ENCODE data around the gene USP47.

DNA sequence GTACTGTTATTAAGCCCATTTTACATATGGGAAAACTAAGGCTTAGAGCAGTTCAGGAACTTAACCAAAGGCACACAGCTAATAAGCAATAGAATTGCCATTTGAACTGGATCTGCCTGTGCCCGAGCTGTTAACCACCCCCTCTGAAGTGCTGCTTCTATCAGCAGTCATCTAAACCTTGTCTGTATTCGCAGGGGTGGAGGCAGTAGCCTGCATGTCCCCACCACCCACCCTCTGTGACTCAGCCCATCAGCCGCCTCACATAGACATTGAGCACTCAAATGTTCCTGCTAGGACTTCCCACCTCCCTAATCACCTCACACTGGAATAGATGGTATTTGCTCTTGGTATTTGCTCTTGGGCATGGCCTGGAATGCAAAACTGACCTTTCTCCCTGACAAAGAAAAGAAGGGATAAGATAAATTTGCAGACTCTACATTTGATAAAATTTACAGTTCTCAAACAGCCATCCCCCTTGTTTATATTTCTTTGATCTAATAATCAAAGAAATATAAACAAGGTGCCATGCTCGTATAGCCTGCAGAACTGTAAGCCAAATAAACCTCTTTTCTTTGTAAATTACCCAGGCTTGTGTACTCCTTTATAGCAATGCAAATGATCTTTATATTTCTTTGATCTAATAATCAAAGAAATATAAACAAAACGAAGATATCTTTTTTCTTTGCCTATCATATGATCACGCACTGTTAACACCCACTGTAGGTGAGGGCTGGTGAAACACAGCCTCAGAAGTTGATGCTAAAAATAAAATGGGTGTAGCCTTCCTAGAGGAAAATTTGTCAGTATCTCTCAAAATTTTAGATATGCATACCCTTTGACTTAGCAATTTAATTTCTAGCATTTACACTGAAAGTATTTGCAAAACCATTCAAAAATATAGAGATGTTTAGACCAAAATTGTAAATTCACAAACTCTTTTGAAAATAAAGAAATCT is 150.8 kb downstream of the USP47 start:
- TF ChIP-seq EZH2phosphoT487 (IDR thresholded peaks at IDR 0.05; ENCODE audit: insufficient read depth, low read depth) (no peak), EZH2 (IDR thresholded peaks at IDR 0.05; ENCODE audit: insufficient read depth, poor library complexity, severe bottlenecking) (no peak)

Measured in GM23248 (cell line).